Activated B cell treated with CpG ODN at 0.5 μM for 24 hours (primary cell): ENCODE results near the gene RARRES1. TPM values are rescaled to one million over a fixed set of nuclear protein-coding genes. Genes with fewer than 3 reads are reported as not detected.

Experiments used
- ATAC-seq: fragments of 200-7000 bp; cut with Tn5 transposase; one replicate; pipeline ENCODE4 v1.10.0; 2021; ENCODE audit warnings: low read depth, mild to moderate bottlenecking, moderate library complexity
- CTCF ChIA-PET: fragments of 350-600 bp; sonication (Branson Sonifier 250); formaldehyde crosslinking; loops from one replicate; lab custom pipeline; 2021; ENCODE audit warnings: antibody characterized with exemption; lab: Charles Lee
- POLR2A ChIA-PET: fragments of 350-600 bp; sonication (Branson Sonifier 250); formaldehyde crosslinking; loops from one replicate; lab custom pipeline; 2021; ENCODE audit warnings: antibody characterized with exemption; lab: Charles Lee
- DNase-seq: peaks from one replicate; pipeline ENCODE4 v3.0.0; 2022
- H3K27ac Mint-ChIP-seq: one replicate; pipeline ENCODE4 v1.8.0; 2020; ENCODE audit warnings: mixed read lengths
- H3K27me3 Mint-ChIP-seq: one replicate; pipeline ENCODE4 v1.8.0; 2021; ENCODE audit warnings: mixed read lengths
- H3K36me3 Mint-ChIP-seq: one replicate; pipeline ENCODE4 v1.8.0; 2021; ENCODE audit warnings: low read depth, mixed read lengths
- H3K4me1 Mint-ChIP-seq: one replicate; pipeline ENCODE4 v1.8.0; 2021; ENCODE audit warnings: mixed read lengths
- H3K4me3 Mint-ChIP-seq: one replicate; pipeline ENCODE4 v1.8.0; 2020; ENCODE audit warnings: mild to moderate bottlenecking, mixed read lengths
- H3K9me3 Mint-ChIP-seq: one replicate; pipeline ENCODE4 v1.8.0; 2020; ENCODE audit warnings: mixed read lengths
- intact Hi-C: fragments of 100-400 bp; cut with micrococcal nuclease; formaldehyde crosslinking; loops from one replicate; pipeline ENCODE4 v1.15.1; 2024
- total RNA-seq: library from RNA; stranded (reverse); gene quantifications from 2 replicates; pipeline ENCODE4 v1.2.3, GENCODE V29; 2022
- TF ChIP-seq, protein P1 (sequence below): fragments of 200-600 bp; IDR thresholded peaks from one replicate; pipeline ENCODE4 v1.8.0; 2022; ENCODE audit warnings: antibody characterized with exemption, mild to moderate bottlenecking

Gene RARRES1
- total RNA-seq, 1 donor from 2014 or later = not detected

DNA sequence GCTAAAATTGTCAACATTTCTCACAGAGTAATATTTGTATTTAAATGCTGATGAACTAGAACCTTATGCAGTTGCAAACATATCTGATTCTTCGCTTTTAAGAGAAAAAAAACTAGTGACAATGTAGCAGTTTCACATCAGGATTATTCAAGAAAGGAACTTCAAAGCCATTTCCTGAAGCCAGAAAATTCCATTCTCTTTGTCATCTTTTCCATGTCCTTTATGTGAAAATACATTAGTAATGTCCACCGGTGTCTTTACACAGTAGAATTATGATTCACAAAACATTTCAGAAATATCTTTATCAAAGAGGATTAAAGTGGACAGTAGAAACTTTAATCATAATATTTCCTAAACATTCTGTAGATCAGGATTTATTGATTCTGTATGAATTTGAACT, 47.1 kb downstream of the RARRES1 start:
- H3K4me3 Mint-ChIP-seq = no peak overlapping the region
- no peaks in the 10 kb centered on the region for H3K27me3 Mint-ChIP-seq
- ChIA-PET CTCF (no interaction called here), POLR2A (no interaction called here)
- intact Hi-C loops = no loop called here
- no peak for DNase-seq
- peaks cover 55% of the 10 kb centered on the region for H3K36me3 Mint-ChIP-seq
- no peaks in the 10 kb centered on the region for H3K9me3 Mint-ChIP-seq
- TF ChIP-seq, protein P1, sequence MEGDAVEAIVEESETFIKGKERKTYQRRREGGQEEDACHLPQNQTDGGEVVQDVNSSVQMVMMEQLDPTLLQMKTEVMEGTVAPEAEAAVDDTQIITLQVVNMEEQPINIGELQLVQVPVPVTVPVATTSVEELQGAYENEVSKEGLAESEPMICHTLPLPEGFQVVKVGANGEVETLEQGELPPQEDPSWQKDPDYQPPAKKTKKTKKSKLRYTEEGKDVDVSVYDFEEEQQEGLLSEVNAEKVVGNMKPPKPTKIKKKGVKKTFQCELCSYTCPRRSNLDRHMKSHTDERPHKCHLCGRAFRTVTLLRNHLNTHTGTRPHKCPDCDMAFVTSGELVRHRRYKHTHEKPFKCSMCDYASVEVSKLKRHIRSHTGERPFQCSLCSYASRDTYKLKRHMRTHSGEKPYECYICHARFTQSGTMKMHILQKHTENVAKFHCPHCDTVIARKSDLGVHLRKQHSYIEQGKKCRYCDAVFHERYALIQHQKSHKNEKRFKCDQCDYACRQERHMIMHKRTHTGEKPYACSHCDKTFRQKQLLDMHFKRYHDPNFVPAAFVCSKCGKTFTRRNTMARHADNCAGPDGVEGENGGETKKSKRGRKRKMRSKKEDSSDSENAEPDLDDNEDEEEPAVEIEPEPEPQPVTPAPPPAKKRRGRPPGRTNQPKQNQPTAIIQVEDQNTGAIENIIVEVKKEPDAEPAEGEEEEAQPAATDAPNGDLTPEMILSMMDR = no peak
- no peak overlapping the region for H3K27ac Mint-ChIP-seq
- ATAC-seq = no peak
- no peaks in the 10 kb centered on the region for H3K4me1 Mint-ChIP-seq

GRCh38 chr3:158683230-158683962, 48.9 kb downstream of the RARRES1 start:
- no peaks in the 10 kb centered on the region for H3K4me1 Mint-ChIP-seq
- intact Hi-C loops = no loop called here
- no peak for ATAC-seq
- no peaks in the 10 kb centered on the region for H3K9me3 Mint-ChIP-seq
- TF ChIP-seq, protein P1 = no peak
- ChIA-PET CTCF (interaction anchor here (0.8 to 0.9 kb wide), 2 partner anchors 11 to 24 kb away, joined by 3 to 4 read pairs; partner anchors contain the start of gene LXN), POLR2A (no interaction called here)
- no peak for DNase-seq
- H3K4me3 Mint-ChIP-seq = no peak overlapping the region
- H3K27ac Mint-ChIP-seq = no peak overlapping the region
- no peaks in the 10 kb centered on the region for H3K27me3 Mint-ChIP-seq
- H3K36me3 Mint-ChIP-seq = peaks cover 53% of the 10 kb centered on the region

GRCh38 chr3:158680861-158681260, 51.4 kb downstream of the RARRES1 start:
- no peak for DNase-seq

GRCh38 chr3:158679547-158680000, 52.7 kb downstream of the RARRES1 start:
- ChIA-PET CTCF (interaction anchor here (0.9 kb wide), 1 partner anchor 20 kb away, joined by 3 read pairs; no protein-coding TSS in a partner anchor), POLR2A (no interaction called here)
- no peaks in the 10 kb centered on the region for H3K9me3 Mint-ChIP-seq
- intact Hi-C loops = no loop called here
- TF ChIP-seq, protein P1 = no peak
- no peaks in the 10 kb centered on the region for H3K27me3 Mint-ChIP-seq
- no peaks in the 10 kb centered on the region for H3K4me1 Mint-ChIP-seq
- no peak overlapping the region for H3K4me3 Mint-ChIP-seq
- no peak overlapping the region for H3K27ac Mint-ChIP-seq
- ATAC-seq (no peak), DNase-seq (no peak)
- peaks cover 54% of the 10 kb centered on the region for H3K36me3 Mint-ChIP-seq

More at GRCh38 chr3:158680861-158681260, 51.4 kb downstream of the RARRES1 start:
- ATAC-seq = no peak
- peaks cover 63% of the 10 kb centered on the region for H3K36me3 Mint-ChIP-seq
- no peaks in the 10 kb centered on the region for H3K4me1 Mint-ChIP-seq
- ChIA-PET CTCF (no interaction called here), POLR2A (interaction anchor here (0.6 kb wide), 1 partner anchor 1881 kb away, joined by 4 read pairs; no protein-coding TSS in a partner anchor)
- TF ChIP-seq, protein P1 = no peak
- no peak overlapping the region for H3K4me3 Mint-ChIP-seq
- intact Hi-C loops = no loop called here
- H3K9me3 Mint-ChIP-seq = no peaks in the 10 kb centered on the region
- no peaks in the 10 kb centered on the region for H3K27me3 Mint-ChIP-seq
- H3K27ac Mint-ChIP-seq = no peak overlapping the region

- H3K36me3 Mint-ChIP-seq = peaks cover 47% of the 10 kb centered on the region
Measured at GRCh38 chr3:158678687-158679086, 53.6 kb downstream of the RARRES1 start.

More at GRCh38 chr3:158678687-158679086, 53.6 kb downstream of the RARRES1 start:
- Mint-ChIP-seq H3K4me1 (no peaks in the 10 kb centered on the region), H3K4me3 (no peak overlapping the region), H3K27me3 (no peaks in the 10 kb centered on the region), H3K9me3 (no peaks in the 10 kb centered on the region), H3K27ac (no peak overlapping the region)
- ATAC-seq (no peak), DNase-seq (no peak)
- CTCF ChIA-PET = interaction anchor here (0.9 kb wide), 1 partner anchor 19 kb away, joined by 3 read pairs; no protein-coding TSS in a partner anchor
- POLR2A ChIA-PET = no interaction called here
- intact Hi-C loops = no loop called here
- TF ChIP-seq, protein P1 = no peak
